Stimulated activated CD8-positive, alpha-beta memory T cell treated with anti-CD3 and anti-CD28 coated beads, Interleukin-15, amount 100 ng/mL, for 24 hours (primary cell): ENCODE data around the gene ANKRD13D.
A peak's percentile ranks its signal among the peaks of the same experiment; 100 is the strongest.

ENCODE experiments used
- DNase-seq: peaks from one replicate; pipeline ENCODE4 v3.0.0-alpha.2; 2020; ENCODE audit warnings: low read depth

Gene ANKRD13D

DNA sequence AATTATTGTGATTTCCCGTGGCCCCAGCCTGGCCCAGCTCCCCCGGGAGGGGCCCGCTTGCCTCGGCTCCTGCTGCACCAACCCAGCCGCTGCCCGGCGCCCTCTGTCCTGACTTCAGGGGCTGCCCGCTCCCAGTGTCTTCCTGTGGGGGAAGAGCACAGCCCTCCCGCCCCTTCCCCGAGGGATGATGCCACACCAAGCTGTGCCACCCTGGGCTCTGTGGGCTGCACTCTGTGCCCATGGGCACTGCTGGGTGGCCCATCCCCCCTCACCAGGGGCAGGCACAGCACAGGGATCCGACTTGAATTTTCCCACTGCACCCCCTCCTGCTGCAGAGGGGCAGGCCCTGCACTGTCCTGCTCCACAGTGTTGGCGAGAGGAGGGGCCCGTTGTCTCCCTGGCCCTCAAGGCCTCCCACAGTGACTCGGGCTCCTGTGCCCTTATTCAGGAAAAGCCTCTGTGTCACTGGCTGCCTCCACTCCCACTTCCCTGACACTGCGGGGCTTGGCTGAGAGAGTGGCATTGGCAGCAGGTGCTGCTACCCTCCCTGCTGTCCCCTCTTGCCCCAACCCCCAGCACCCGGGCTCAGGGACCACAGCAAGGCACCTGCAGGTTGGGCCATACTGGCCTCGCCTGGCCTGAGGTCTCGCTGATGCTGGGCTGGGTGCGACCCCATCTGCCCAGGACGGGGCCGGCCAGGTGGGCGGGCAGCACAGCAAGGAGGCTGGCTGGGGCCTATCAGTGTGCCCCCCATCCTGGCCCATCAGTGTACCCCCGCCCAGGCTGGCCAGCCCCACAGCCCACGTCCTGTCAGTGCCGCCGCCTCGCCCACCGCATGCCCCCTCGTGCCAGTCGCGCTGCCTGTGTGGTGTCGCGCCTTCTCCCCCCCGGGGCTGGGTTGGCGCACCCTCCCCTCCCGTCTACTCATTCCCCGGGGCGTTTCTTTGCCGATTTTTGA lies 3.3 kb upstream of the ANKRD13D start:
- no peak for DNase-seq

DNA sequence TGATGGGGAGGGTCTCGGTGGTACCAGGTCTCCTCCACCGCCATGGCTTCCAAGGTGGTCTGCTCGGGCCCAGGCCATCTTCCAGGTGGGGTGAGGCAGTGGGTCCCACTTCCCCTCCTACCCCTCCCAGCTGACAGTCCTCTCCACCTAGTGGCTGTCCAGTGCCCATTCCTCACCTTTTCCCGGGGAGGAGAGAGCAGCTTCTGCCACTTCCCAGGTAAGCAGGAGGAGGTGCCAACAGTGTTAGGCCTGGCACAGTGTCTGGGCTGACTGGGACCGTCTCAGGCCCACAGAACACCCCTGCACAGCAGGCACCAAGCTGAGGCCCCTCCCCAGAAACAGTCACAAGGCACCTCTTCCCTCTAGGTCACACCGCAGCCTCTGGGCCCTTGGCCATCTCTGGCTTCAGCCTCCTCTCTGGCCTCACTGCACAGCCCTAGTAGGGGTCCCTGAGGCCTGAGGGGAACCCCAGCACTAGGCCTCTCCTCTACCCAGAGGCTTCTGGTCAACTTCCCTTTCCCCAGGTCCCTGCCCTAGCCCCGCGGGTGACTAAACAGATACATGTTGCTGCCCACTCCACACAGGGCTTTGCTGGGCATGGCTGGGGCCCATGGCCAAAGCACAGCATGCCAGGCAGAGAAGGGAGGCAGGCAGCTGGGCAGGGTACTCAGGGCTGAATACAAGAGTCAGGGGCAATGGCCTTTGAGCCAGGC lies 2.3 kb upstream of the ANKRD13D start:
- DNase-seq: no peak

DNA sequence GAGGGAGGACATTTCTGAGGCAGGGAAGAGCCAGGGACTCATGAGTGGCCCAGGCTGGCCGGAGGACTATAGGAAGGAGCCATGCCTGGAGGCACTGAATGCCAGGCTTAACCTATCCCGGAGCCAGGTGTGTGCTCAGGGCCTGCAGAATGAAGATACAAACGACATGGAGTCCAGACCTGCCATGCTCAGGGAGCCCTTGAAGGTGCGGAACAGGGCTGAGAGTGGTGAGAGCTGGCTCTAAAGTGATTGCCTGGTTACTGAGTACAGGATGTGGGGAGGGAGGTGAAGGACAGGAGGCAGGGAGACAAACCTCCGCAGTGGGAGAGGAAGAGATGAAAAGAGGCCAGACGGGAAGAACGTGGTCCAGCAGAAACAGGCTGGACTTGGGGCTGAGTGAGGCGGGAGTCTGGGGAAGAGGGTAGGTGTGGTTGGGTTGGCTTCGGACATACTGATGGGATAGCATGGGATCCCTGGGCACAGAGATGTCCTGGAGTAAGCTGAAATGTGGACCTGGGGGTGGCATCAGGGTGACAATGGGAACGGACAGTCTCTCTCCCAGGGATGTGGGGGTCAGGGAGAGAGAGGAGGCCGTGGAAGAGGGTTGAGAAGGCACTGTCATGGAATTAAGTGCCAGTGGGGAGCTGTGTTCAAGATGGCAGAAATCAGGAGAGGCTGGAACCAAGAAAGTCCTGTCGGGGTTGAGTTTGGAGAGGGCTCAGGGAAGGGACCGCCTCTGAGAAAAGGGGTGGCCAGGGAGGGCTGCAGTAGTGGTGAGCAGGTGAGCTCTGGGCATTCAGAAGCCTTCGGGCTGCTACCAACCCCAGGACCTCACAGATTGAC lies 1.5 kb upstream of the ANKRD13D start:
- DNase-seq: no peak

DNA sequence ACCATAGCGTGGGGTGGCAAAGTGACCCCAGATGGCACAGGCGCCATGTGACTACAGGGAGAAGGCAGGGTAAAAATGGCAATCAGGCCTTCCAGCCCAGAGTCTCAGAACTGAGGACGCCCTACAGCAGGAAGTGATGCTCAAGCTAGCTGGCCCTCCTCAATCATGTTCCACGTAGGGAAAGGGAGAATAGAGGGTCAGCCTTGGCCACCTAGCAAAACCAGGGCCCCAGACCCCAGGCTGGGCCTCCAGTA lies 978 bp upstream of the ANKRD13D start:
- no peak for DNase-seq

DNA sequence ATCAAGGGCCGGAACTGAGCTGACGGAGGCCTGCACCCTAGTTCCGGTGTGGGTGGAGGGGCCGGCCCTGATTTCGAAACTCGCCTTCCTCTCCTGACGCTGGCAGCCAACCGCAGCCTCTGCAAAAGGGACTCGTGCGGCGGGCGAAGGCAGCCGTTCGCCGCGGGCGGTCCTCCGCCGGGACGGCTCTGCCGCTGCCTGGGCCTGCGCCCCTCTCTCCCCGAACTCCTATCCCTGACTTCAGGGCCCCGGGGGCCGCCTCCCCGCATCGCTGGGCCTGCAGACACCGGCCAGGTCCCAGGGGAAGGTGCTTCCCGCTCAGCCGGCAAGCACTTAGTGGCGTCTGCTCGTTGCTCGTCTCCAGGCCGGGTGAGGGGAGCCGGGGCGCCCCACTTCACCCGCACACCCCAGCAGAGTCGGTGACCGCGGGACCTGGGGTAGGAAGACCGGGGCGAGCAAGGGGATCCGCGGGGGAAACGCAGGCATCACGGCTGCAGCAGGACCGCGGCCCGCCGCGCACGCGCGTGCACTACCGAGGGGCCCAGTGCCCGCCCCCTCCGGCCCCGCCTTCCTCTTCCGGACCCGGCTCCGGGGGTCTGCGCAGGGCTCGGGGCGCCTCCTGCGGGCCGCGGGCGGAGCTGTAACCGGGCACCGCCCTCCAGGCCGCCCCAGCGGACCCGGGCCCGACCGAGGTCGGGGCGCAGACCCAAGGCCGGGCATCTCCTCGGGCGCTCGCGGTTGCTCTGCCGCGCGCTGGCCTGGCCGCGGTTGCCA lies 464 bp upstream of the ANKRD13D start:
- peak; percentile 81 for DNase-seq

DNA sequence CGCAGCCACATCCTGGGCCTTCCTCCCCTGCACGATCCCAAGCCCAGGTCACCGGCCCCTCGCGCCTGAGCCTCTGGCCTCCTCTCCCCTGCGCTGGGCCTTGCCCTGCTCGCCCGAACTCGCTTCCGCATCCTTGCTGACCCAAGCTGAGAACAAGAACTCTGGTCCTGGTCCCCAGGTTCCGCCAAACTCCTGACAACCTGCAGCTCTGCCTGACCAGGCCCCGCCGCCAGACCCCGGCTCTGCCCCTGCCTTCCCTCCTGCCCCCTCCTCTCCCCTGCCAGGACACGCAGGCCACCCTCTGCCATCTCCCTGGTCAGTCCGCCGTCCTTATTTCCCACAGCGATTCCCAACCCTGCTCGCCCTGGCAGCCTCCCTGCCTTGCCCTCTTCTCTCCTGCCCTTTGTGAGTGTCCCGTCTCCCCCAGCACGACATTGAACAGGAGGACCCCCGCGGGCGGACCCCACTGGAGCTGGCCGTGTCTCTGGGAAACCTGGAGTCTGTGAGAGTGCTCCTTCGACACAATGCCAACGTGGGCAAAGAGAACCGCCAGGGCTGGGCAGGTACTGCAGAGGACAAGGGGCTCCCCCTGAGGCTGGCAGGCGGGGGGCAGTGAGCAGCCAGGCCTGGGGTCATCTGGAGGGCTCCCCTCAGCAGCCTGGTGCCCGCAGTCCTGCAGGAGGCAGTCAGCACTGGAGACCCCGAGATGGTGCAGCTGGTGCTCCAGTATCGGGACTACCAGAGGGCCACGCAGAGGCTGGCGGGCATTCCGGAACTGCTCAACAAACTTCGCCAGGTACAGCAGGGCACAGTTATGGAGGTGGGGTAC lies 762 bp downstream of the ANKRD13D start:
- no peak for DNase-seq

DNA sequence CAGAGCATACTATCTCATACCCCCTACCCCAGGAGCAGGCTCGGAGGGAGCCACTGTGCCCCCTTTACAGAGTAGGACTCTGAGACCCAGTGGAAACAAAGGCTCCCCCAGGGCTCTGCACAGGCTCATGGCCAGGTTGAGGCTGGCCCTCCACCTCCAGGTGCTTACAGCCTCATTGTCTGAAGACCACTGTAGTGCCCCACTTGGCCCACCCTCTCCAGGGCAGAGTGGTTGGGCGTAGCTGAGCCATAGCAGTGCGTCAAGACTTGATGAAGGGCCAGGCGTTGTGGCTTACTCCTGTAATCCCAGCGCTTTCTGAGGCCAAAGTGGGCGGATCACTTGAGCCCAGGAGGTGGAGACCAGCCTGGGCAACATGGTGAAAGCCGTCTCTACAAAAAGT lies 1.7 kb downstream of the ANKRD13D start:
- no peak for DNase-seq

DNA sequence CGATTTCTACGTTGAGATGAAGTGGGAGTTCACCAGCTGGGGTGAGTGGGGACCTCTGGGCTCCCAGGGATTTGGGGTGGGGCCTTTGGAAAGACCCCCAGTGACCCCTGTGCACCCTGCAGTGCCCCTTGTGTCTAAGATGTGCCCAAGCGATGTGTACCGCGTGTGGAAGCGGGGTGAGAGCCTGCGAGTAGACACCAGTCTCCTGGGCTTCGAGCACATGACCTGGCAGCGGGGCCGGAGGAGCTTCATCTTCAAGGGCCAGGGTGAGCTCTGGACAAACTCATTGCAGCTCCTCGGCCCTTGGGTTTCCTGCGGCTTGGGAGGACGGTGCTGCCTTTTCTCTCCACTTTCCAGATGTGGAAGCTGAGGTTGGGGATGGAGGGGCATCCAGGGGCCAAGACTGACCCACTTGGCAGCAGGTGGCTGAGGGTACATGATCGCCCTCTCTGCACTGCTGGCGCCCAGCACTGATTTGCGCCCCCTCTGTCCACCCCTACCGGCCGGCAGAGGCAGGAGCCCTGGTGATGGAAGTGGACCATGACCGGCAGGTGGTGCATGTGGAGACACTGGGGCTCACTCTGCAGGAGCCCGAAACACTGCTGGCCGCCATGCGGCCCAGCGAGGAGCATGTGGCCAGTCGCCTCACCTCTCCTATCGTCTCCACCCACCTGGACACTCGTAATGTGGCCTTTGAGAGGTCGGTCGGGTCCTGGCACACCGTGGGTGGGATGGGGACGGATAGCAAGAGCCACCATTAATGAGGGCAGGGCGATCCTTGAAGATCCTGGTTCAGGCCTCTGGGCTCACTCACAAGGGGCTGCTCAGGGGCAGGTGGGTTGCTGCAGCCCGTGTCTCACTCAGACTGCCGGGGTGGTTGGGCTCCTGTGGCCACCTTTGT lies 2.6 kb downstream of the ANKRD13D start:
- no peak for DNase-seq

DNA sequence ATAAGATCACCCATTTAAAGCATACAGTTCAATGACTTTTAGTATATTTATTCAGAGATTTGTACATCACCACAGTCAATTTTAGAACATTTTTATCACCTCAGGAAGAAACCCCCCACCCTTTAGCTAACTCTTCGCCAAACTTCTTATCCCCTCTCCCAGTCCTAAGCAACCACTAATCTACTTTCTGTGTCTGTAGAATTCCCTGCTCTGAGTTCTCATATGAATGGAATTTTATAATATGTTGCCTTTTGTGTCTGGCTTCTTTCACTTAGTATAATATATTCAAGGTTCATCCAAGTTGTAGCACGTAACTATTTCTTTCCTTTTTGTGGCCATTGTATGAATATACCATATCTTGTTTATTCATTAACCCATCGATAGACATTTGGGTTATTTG lies 3.6 kb downstream of the ANKRD13D start:
- DNase-seq: no peak

DNA sequence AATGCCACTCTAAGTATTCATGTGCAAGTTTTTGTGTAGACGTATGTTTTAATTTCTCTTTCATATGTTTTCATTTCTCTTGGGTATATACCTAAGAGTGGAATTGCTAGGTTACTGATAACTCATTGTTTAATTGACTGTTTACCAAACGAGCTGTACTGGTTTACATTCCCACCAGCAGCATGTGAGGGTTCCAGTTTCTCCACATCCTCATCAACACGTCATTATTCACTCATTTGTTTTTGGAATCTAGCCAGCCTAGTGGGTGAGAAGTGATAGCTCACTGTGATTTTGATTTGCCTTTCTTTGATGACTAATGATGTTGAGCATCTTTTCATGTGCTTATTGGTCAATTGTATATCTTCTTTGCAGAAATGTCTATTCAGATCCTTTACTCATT lies 4.0 kb downstream of the ANKRD13D start:
- DNase-seq: no peak

DNA sequence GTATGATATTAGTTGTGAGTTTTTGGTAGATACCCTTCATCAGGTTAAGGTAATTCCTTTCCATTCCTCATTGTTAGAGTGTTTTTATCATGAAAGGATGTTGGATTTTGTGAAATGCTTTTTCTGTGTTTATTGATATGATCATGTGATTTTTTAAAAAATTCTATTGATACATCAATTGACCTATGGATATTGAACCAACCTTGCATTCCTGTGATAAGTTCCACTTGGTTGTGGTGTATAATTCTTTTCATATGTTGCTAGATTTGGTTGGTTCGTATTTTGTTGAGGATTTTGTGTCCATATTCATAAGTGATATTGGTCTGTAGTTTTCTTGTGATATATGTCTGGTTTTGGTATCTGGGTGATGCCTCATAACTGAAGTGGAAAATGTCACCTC lies 6.7 kb downstream of the ANKRD13D start:
- DNase-seq: no peak

DNA sequence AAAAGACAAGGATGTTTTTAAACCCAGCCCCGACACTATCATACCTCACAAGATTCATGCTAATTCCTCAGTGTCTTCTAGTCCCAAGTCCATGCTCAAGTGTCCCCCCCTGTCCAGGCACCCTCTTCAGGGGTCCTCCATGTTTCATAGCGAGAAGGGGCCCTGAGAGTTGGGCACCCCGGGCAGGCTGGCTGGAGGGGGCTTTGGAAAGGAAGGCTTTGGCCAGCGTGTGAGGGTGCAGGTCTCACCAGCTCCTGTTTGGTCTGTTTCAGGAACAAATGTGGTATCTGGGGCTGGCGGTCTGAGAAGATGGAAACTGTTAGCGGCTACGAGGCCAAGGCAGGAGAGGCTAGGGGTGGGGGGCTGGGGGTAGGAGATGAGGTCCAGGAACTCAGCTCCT lies 9.7 kb downstream of the ANKRD13D start:
- DNase-seq: no peak

DNA sequence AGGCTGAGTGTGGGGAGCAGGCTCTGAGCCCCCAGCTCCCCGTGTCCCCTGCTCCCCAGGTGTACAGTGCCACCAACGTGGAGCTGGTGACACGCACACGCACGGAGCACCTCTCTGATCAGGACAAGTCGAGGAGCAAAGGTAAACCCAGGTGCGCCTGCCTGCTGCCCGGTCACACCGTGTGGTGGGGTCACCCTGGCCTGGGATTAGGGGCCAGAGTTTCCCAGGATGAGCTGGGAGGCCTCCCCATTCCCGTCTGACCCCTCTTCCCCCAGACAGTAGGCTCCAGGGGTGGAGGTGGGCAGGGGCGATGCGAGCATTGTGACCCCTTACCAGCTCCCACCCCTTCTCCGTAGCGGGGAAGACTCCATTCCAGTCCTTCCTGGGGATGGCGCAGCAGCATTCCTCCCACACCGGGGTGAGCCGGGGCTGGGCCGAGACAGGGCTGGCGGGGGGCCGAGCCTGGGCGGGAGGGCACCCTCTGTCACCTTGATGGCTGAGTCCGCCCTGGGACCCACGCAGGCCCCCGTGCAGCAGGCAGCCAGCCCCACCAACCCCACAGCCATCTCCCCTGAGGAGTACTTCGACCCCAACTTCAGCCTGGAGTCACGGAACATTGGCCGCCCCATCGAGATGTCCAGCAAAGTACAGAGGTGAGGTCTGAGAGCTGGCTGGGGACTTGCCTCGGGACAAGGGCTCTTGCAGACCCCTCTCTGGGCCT lies 10.5 kb downstream of the ANKRD13D start:
- no peak for DNase-seq

DNA sequence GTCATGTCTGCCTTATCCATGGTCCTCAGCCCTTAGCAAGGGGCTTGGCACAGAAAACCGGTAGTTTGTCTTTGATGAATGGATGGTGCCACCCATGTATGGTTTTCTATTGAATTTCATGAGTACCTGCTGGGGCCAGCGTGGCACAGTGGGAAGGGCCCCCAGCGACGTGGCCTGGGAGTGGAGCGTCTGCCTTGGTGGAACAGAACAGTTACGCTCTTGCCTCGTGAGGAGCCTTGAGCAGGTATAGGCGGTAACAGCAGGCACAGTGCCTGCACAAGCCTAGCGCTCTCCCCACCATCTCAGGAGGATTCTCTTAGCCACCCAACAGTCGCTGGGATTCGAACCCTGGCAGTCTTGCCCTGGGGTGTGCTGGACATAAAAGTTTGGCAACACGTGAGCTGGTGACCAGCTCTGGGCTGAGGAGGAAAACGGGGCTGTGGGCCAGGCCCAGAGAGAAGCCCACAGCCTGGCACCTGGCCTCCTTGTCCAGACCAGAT lies 11.2 kb downstream of the ANKRD13D start:
- DNase-seq: no peak

DNA sequence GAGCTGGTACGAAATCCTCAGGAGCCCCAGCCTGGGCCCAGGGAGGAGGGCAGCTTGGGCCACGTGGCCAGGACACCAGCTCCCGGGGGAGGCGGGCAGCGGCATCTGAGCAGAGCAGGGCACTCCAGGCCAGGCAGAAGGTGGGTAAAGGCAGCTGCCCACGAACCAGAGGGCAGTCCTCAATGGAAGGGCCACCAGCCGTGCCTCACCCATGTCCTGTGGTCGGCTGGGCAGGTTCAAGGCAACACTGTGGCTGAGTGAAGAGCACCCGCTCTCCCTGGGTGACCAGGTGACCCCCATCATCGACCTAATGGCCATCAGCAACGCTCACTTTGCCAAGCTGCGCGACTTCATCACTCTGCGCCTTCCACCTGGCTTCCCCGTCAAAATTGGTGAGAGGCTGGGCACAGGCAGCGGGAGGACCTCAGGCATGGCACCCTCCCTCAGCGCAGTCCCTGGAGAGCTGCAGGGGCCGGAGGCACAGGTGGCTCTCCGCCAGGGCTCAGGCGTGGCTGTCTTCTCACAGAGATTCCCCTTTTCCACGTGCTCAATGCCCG lies 11.7 kb downstream of the ANKRD13D start:
- no peak for DNase-seq

DNA sequence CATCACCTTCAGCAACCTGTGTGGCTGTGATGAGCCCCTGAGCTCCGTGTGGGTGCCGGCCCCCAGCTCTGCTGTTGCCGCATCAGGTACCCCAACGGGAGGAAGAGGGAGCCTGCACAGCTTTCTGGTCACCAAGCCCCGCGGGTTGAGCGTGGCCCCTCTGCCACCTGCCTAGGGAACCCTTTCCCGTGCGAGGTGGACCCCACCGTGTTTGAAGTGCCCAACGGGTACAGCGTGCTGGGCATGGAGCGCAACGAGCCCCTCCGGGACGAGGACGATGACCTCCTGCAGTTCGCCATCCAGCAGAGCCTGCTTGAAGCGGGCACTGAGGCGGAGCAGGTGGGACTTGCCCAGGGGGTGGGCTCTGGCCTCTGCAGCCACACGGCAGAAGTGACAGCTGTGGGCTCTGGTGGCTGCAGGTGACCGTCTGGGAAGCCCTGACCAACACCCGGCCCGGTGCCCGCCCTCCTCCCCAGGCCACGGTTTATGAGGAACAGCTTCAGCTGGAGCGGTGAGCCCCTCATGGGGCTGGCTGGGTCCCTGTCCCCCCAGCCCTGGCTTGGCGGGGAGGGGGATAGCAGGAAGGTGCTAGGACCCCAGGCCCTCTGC lies 12.3 kb downstream of the ANKRD13D start:
- DNase-seq: no peak

DNA sequence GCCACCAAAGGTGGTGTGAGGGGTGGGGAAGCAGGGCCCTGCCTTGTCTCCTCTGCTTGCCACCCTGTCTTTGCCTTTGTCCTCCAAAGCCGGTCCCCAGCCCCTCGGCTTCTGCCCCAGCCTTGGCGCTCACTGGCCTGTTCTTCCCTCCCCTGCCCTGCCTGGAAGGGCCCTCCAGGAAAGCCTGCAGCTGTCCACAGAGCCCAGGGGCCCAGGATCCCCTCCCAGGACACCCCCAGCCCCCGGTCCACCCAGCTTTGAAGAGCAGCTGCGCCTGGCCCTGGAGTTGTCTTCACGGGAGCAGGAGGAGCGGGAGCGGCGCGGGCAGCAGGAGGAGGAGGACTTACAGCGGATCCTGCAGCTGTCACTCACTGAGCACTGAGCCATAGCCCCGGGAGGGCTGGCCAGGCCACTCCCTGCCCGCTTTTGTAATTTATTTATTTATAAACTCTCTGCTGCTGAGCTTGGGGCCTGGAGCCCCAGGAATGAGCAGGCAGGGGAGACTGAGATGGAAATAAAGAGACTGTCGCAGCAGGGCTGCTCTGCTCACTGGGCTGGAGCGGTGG lies 12.9 kb downstream of the ANKRD13D start:
- no peak for DNase-seq

DNA sequence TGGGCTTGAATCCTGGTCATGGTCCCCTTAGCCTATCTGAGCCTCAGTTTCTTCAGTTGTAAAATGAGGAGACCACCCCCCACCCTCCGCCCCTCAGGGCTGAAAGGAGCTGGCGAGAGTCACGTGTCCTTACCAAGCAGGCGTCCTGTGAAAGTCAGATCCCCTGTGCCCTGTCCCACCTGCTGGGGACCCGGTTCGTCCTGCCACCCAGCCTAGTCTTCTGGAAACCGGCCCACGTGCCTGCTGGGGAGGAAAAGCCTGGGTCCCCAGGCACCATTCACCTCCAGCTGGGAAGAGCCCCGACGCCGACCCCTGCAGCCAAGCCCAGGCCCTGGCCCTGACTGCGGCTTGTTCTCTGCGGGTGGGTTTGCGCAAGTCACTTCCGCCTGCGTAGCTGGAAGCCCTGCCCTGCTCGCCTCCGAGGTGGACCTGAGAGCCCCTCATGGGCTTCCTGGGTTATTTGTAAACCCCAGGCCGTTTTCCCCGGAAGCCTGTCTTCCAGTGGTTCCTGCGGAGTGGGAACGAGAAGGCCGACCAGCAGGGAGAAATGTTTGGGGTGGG lies 13.5 kb downstream of the ANKRD13D start:
- no peak for DNase-seq
